Measurements from ENCODE around the gene IGF2R. TPM values are rescaled to one million over a fixed set of nuclear protein-coding genes. Genes with fewer than 3 reads are reported as not detected.
A peak's percentile ranks its signal among the peaks of the same experiment; 100 is the strongest.
"Not testable (repeated sequence)": the region's sequence is repeated elsewhere in the genome, so short reads cannot be mapped to it uniquely, and the experiment has no call there.

Gene IGF2R
- total RNA-seq, 1 experiment from 2014 or later, result 35.9 TPM

DNA sequence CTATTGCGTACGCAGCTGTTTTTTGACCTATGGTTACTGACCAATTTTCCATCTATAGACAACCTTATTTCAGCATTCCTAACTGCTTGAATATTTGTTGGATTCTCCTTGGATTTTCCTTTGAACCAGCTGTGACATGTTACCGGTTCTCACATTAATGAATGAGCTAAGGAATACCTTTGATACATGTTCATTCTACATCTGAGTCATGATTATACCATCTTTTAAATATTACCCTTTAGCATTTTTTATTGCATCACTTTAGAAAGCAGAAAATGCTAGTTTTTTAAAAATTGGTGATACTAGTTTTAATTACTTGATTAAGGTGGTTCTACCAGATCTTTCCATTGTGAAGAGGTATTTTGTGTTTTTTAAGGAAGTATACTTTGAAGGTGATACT is 1.9 kb upstream of the IGF2R start:
- Histone ChIP-seq H3K9me3 (no peaks in the 10 kb centered on the region), H3K36me3 (no peaks in the 10 kb centered on the region), H3K4me3 (no peak overlapping the region), H3K27me3 (no peaks in the 10 kb centered on the region)
- no peak for DNase-seq

DNA sequence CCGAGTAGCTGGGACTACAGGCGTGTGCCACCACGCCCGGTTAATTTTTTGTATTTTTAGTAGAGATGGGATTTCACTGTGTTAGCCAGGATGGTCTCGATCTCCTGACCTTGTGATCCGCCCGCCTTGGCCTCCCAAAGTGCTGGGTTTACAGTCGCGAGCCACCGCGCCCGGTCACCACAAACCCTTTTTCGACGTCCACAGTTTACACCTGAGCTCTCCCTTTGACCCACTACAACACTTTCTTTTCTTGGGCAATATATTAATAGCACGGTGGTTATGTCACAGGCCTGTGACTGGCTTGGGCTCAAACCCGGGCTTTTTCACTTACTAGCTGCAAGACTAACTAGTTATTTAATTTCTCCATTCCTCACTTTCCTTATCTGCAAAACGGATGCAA is 1.3 kb upstream of the IGF2R start:
- H3K27me3 ChIP-seq, DNase-seq, H3K4me3 ChIP-seq, H3K9me3 ChIP-seq, H3K36me3 ChIP-seq: not testable (repeated sequence)

DNA sequence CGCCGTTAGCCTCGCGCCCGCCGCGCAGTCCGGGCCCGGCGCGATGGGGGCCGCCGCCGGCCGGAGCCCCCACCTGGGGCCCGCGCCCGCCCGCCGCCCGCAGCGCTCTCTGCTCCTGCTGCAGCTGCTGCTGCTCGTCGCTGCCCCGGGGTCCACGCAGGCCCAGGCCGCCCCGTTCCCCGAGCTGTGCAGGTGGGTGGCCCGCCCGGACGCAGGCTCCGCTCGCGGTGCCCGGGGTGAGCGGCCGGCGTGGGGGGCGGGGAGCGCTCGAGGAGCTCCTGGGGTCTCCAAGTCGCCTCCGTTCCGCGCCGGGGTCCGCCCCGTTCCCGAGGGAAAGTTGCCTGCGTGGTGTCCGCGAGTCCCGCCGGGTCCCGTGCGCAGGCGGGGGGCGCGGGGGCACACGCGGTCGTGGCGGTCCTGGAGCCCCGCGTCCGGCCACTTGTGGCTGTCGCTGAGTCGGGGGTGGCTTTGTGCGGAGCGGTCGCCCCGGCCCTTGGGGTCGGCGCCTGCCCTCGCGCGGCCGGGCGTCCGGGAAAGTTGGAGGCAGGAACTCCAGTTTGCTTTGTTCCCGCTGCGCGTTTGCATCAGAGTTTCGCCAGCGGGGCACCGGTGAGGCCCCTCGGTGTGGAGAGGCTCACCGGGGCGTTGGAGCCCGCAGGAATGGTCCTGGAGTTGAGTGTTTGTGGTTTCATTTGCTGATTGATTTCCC is 476 bp downstream of the IGF2R start:
- Histone ChIP-seq H3K36me3 (no peaks in the 10 kb centered on the region), H3K9me3 (no peaks in the 10 kb centered on the region), H3K27me3 (no peaks in the 10 kb centered on the region), H3K4me3 (peak overlapping the region; percentile 69)
- DNase-seq, result peak; percentile 38

DNA sequence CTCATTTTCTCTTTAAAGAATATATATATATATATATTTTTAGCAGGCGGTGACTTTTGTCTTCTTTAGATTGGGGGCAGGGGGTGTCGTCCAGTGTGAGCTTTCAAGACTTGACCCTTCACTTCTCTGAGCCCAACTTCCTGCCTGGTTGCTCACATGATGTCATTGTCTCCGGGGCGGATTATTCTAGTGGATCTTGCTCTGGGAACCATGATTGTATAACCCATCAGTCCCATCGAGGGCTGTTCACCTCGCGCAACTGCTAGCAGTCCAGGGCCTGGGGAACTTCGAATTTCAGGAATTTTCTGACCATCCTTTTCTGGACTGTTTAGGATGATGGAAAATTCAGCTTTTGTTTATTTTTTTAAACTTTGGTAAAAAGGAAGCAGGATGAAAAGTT is 1.0 kb downstream of the IGF2R start:
- DNase-seq, result peak; percentile 60
- Histone ChIP-seq H3K27me3 (no peaks in the 10 kb centered on the region), H3K9me3 (no peaks in the 10 kb centered on the region), H3K4me3 (peak overlapping the region; percentile 69), H3K36me3 (no peaks in the 10 kb centered on the region)

DNA sequence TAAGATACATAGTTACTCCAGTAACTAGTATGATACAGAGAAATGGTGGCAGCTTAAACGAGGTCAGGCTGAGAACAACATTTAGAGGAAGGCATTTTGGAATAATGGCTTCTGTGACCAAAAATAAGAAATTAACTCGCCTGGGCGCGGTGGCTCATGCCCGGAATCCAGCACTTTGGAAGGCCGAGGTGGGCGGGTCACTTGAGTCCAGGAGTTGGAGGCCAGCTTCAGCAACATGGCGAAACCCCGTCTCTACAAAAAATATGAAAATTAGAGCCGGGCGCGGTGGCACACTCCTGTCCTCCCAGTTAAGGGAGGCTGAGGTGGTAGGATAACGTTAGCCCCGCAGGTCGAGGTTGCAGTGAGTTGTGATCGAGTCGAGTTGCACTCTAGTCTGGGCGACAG is 1.8 kb downstream of the IGF2R start:
- no peak overlapping the region; the same call in 1 of the 2 replicates for H3K4me3 ChIP-seq
- H3K9me3 ChIP-seq, result no peaks in the 10 kb centered on the region
- no peak for DNase-seq
- H3K27me3 ChIP-seq, result no peaks in the 10 kb centered on the region
- H3K36me3 ChIP-seq, result no peaks in the 10 kb centered on the region

DNA sequence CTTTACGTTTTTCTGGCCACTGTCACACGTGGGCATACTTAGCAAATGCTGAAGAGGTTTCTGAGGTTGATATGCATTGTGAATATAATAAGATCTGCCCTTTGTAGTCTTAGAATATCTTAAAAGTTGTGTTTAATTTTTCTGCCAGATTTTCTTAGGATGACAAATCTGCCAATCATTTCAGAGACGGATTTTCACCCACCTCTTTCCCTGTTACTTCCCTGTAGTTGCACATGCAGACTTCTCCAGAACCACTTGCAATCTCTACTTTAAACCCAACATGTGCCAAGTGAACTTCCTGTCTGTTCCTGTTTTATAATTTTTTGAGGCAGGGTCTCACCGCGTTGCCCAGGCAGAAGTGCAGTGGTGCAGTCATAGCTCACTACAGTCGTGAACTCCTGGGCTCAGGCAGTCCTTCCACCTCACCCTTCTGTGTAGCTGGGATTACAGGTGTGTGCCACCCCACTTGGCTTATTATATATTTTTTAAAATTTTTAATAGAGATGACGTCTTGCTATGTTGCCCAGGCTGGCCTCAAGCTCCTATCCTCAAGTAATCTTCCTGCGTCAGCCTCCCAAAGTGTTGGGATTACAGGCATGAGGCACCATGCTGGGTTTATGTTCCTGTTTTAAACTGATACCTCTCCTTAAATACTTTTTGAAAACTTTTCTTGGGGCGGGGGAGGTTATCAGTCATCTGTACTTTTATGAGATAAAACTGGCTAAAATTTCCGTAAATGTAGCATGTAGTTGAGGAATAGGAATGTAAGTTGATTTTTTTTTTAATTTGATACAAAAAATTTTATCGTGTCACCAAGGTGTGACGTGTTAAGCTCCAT is 2.7 kb downstream of the IGF2R start:
- Histone ChIP-seq H3K36me3 (no peaks in the 10 kb centered on the region), H3K27me3 (no peaks in the 10 kb centered on the region), H3K9me3 (no peaks in the 10 kb centered on the region), H3K4me3 (no peak overlapping the region)
- no peak for DNase-seq

DNA sequence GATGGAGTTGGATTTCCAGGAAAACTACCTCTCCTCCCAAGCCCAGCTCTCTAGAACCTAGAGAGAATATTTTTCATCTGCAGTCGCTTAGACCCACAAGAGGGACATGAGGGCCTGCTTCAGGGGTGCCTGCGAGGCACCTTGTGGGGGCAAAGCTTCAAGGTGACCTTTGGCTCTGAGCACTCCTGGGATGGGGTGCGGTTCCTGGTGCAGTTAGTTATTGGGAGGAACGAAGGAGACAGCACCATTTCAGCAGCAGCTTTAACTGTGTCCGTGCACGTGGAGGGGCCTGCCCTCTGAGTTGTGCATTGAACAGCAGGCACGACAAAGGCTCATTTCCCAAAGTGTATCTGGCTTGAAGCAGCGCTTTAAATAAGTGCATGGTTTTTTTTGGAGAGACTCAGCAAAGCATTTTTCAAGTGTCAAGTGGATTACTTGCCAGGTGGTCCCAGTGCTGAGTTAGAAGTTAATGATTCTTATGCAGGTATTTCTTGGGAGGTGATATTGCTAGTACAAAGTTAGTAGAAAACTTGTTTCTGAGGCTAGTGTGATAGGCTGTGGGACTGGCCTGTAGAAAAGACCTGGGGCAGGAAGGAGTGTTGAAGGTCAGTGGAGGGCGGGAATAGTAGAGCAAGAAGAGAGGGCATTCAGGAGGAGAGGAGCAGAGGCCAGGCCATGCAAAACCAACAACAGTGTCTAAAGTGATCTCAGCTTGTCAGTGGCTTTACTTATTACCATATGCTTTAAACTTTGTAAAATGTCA is 3.8 kb downstream of the IGF2R start:
- Histone ChIP-seq H3K4me3 (no peak overlapping the region), H3K9me3 (no peaks in the 10 kb centered on the region), H3K27me3 (no peaks in the 10 kb centered on the region), H3K36me3 (no peaks in the 10 kb centered on the region)
- DNase-seq, result no peak

DNA sequence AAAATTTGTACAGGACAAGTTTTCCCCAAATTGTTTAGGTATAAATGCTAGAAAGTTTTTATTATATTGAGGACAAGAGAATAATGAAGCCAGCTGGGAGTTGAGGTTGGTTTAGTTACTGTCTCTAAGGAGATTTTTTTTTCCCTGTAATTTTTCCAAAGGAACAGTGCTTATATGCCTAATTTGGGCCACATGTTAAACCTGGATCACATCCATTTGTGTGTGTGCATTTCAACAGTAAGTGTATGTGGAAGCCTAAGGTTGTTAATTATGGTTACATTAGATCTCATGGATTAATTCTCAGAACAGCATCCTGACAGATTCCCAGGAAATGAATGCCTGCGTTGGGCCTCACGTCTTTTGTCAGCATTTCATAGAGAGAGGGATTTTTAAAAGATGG is 4.5 kb downstream of the IGF2R start:
- Histone ChIP-seq H3K4me3 (no peak overlapping the region), H3K9me3 (no peaks in the 10 kb centered on the region), H3K27me3 (no peaks in the 10 kb centered on the region), H3K36me3 (no peaks in the 10 kb centered on the region)
- no peak for DNase-seq

DNA sequence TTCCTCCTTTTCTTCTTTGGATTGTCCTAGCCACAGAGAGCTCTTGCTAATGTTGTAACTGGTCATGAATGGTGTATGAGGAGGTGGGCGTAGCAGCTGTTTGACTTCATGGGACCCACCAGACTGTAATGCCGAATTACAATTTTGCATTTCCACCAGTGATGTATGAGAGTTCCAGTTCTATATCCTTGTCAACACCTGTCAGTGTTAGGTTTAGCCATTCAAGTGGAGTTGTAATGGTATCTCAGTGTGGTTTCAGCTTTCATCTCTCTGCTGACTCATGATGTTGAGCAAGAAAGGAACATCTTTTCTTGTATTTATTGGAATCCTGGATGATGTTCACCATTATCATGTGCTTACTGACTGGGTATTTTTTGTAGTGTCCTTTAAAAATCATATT is 5.1 kb downstream of the IGF2R start:
- DNase-seq, result no peak
- Histone ChIP-seq H3K4me3 (no peak overlapping the region), H3K9me3 (no peaks in the 10 kb centered on the region), H3K27me3 (no peaks in the 10 kb centered on the region), H3K36me3 (no peaks in the 10 kb centered on the region)

DNA sequence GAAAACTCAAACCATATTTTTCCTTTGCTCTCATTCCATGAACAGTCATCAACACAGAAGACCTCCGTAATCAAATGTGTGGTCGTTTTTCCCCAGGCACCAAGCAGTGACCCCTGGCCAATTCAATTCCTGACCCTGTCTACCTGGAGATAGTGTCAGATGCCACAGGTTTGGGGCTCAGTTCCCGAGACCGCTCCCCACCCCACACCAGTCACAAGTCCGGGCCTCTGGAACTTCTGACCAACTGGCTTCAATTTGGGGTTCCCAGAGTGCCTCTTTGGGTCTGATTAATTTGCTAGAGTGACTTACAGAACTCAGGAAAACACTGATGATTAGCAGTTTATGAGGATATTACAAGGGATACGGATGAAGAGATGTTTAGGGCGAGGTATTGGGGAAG is 6.0 kb downstream of the IGF2R start:
- no peak overlapping the region for H3K4me3 ChIP-seq
- H3K9me3 ChIP-seq, result no peaks in the 10 kb centered on the region
- no peaks in the 10 kb centered on the region for H3K27me3 ChIP-seq
- H3K36me3 ChIP-seq, result no peaks in the 10 kb centered on the region
- DNase-seq, result no peak

DNA sequence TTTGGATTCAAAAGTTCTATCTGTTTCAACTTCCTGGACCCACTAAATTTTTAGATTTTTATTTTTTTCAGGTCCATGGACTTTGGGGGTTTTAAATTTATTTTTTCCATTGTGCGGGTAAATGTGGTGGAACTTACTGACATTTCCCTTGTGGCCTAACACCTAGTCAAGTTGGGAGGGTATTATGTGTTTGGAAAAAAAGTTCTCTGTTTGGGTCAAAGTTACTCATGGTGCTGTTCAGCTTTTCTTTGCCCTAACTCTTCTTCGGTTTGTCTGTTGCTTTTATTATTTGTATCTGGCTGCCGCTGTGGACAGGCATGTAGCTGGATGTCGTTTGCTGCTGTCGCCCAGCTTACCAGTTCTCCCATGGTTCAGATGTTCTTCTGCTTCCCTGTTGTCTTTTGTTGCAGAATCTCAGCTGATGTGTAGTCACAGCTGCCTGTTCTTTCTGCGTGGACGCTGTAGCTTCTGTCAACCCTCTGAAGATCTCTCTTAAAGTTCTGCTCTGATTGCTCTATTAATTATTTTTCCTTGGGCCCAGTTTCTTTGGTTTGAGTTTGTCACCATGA is 7.9 kb downstream of the IGF2R start:
- Histone ChIP-seq H3K36me3 (no peaks in the 10 kb centered on the region), H3K4me3 (no peak overlapping the region), H3K9me3 (no peaks in the 10 kb centered on the region), H3K27me3 (no peaks in the 10 kb centered on the region)
- no peak for DNase-seq

DNA sequence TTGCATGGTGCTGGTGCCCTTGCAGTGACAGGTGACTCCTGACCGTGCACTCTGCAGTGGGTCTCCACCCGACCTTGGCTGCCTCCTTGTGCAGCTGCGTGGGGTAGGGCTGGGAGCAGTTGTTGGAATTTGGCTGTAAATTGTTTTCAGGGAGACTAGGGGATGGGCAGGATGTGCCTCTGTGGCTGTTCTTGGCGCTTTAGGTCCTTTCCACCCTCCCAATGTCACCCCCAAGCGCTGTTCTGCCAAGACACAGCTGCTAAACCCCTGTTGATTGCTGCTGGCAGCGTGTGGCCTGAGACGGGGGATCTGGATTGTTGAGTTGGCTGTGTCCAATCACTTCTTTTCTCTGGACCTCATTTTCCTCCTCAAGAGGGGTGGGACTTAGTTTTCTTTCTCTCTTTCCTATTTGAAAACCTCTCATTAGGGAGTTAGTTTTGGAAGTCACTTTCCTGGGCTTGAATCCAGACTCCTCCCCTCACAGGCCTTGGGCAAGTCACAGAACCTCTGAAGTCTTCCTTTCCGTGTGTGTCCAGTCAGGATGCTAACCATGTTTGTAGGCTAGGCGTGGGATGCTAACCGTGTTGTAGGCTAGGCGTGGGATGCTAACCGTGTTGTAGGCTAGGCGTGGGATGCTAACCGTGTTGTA is 8.5 kb downstream of the IGF2R start:
- H3K9me3 ChIP-seq, result no peaks in the 10 kb centered on the region
- H3K4me3 ChIP-seq, result no peak overlapping the region
- peak; percentile 47 for DNase-seq
- no peaks in the 10 kb centered on the region for H3K27me3 ChIP-seq
- H3K36me3 ChIP-seq, result no peaks in the 10 kb centered on the region

DNA sequence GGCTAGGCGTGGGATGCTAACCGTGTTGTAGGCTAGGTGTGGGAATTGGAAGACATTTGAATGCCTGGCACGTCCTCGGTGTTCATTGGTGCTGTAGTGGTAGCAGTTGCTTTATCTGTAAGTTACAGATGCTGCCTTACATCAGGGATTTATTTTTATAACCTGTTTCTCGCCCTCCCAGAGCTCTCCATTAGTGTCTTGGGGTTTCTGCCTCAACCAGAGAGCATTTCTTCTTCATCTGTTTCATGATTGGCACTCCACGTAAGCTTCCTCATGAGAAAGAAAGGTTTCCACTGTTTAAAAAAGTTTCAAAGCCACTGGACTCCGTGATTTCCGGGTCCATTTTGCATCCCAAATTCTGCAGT is 9.0 kb downstream of the IGF2R start:
- H3K27me3 ChIP-seq, result no peaks in the 10 kb centered on the region
- no peaks in the 10 kb centered on the region for H3K9me3 ChIP-seq
- no peaks in the 10 kb centered on the region for H3K36me3 ChIP-seq
- no peak overlapping the region for H3K4me3 ChIP-seq
- DNase-seq, result no peak

DNA sequence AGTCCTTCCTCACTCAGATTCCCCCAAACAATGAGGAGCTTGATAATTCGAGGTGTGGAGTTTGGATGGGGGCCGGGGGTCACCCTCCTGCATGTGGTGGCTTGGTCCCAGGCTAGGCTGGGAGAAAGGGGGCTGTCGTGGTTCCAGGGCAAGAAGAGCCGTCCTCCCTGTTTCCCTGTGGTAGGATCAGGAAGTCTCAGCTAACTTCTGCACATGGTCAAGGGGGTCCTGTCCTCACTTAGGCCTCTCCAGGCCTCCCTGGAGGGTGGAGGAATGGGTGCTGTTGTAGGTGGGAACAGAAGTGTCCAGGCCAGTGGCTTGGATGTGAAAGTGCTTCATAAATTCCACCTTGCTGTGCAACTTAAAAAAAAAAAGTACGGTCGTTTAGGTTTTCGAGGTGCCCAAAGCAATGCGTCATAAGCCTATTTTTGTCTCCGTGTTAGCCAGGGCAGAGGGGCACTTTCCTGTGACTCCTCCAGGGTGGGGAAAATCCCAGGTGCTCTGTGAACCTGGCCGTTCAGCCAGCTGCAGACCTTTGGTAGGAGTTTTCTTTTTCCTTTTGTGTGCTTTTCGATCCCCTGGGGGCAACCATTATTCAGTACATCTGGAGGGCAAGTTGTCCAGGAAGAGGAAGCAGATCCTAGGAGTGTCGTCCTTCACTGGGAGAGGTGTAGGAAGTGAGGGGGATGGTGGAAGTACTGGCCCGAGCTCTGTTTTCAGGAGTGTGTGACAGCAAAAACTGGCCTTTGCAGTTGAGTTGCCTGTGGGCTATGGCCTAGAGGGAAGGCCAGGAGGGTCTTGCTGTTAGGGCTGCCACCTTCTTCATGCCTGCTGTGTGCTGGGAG is 9.6 kb downstream of the IGF2R start:
- Histone ChIP-seq H3K36me3 (no peaks in the 10 kb centered on the region; the same call in 1 of the 2 replicates), H3K4me3 (no peak overlapping the region), H3K9me3 (no peaks in the 10 kb centered on the region), H3K27me3 (no peaks in the 10 kb centered on the region)
- DNase-seq, result no peak

DNA sequence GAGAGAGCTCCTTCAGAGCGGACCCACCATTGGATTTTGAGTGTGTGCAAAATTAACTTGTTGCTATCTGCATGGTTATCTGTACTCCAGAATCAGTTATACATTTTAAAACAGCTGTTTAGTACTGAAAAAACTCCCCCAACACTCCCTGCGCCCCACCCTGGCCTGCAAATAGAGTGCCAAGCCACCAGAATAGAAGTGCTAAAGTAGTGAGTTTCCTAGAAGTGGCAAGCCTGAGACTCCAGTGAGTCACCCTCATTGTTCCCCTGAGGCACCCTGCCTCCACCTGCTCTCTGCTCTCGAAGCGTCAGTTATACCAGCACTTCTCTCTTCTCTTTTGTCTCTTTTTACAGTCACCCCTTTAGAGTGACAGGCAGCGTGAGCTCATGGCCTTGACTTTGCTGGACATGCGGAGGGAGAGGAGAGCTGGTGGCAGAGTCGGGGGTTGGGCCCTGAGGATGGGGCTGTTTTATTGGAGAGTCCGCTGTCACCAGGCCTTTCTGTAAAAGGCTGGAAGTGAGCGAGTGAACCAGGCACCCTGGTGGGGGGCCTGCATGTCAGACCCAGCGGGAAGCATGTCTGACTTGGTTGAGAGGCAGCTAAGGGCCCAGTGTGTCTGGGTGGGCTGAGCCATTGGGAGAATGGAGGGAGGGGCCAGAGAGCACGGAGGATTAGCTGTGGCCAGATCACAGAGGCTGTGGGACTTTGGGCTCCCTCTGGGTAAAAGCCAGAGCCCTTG is 10.4 kb downstream of the IGF2R start:
- Histone ChIP-seq H3K27me3 (no peaks in the 10 kb centered on the region), H3K9me3 (no peaks in the 10 kb centered on the region), H3K4me3 (no peak overlapping the region), H3K36me3 (no peaks in the 10 kb centered on the region; the same call in 1 of the 2 replicates)
- DNase-seq, result peak; percentile 54
